ENCODE measurements around the gene NPW. TPM values are rescaled to one million over a fixed set of nuclear protein-coding genes. Genes with fewer than 3 reads are reported as not detected.

Gene NPW
- total RNA-seq (2014; rRNA removed; shearing (Covaris generic)) (not detected in 2 replicates), polyA plus RNA-seq (2016; fragmentation: Nextera tagmentation; extraction: Ambion mirVana) (2.1 and 3.0 TPM in 2 replicates)

DNA sequence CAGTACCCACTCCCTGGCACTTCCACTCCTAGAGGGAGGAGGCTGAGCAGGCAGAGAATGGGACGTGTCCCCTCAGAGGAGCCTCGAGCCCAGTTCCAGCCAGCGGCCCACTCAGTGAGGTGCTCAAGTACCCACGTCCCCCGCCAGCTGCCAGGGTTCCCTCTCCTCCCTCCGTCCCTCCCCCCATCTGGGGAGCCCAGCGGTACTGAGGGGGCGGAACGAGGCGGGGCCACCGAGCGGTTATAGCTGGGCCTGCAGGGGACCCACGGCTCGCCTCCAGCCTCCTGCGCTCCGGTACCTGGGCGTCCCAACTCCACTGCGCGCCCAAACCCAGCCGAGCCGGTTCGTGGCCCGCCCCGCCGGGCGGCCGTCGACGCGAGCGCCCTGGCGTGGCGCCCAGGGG is at the start of gene NPW:
NPW (plus strand) TSS at position 268 of the 403 bp plus-strand sequence.
- Histone ChIP-seq H3K79me2 (ENCODE audit: insufficient read depth) (no peaks in the 10 kb centered on the region), H3K36me3 (ENCODE audit: low read depth) (no peaks in the 10 kb centered on the region), H3F3A (ENCODE audit: insufficient read depth) (no peaks in the 10 kb centered on the region), H3K9ac (no peak within 1 kb of the TSS), H4K20me1 (ENCODE audit: insufficient read depth) (no peaks in the 10 kb centered on the region), H3K27ac (no peak within 1 kb of the TSS), H3K4me3 (no peak within 1 kb of the TSS), H3K9me2 (ENCODE audit: insufficient read depth) (no peaks in the 10 kb centered on the region), H3K4me2 (ENCODE audit: unreplicated experiment) (peak within 1 kb of the TSS; percentile 42), H2AFZ (no peak within 1 kb of the TSS), H3K9me3 (ENCODE audit: low read depth) (no peaks in the 10 kb centered on the region), H3K4me1 (ENCODE audit: insufficient read depth) (no peaks in the 10 kb centered on the region), H3K27me3 (replicated peaks; ENCODE audit: insufficient read depth) (no peaks in the 10 kb centered on the region; the same call in 1 of the 2 replicates)
- WGBS, 2 experiments (ENCODE audit: low coverage in 1 of 2, low lambda C conversion rate in 2 of 2, missing lambda C conversion rate in 2 of 2) = 8 to 10% methylated on average over 30 to 32 of the region's 33 CpGs
- TF ChIP-seq EZH2 (IDR thresholded peaks at IDR 0.05; ENCODE audit: insufficient read depth, poor library complexity, severe bottlenecking) (no peak), EZH2phosphoT487 (IDR thresholded peaks at IDR 0.05; ENCODE audit: insufficient read depth, low read depth) (no peak)
- in situ Hi-C loops (cut with MboI) = no loop called here
- DNase-seq = peak; percentile 23

- H3K27ac ChIP-seq = peak within 1 kb of the TSS; percentile 88
- DNase-seq = peak; percentile 97
- H3K9ac ChIP-seq = peak within 1 kb of the TSS; percentile 92
- TF ChIP-seq EZH2phosphoT487 (IDR thresholded peaks at IDR 0.05; ENCODE audit: insufficient read depth, low read depth) (no peak), EZH2 (IDR thresholded peaks at IDR 0.05; ENCODE audit: insufficient read depth, poor library complexity, severe bottlenecking) (no peak)
- no peaks in the 10 kb centered on the region for H3F3A ChIP-seq (ENCODE audit: insufficient read depth)
- H3K36me3 ChIP-seq (ENCODE audit: low read depth) = no peaks in the 10 kb centered on the region; the same call in 1 of the 2 replicates
- H3K9me3 ChIP-seq (ENCODE audit: low read depth) = no peaks in the 10 kb centered on the region
- in situ Hi-C loops (cut with MboI) = no loop called here
- peaks cover 33% of the 10 kb centered on the region for H3K79me2 ChIP-seq (ENCODE audit: insufficient read depth)
- peak within 1 kb of the TSS; percentile 81 for H2AFZ ChIP-seq
- H3K27me3 ChIP-seq (replicated peaks; ENCODE audit: insufficient read depth) = no peaks in the 10 kb centered on the region
- H4K20me1 ChIP-seq (ENCODE audit: insufficient read depth) = no peaks in the 10 kb centered on the region
- H3K4me3 ChIP-seq = peak within 1 kb of the TSS; percentile 89
- 0 out of 2 replicates have a peak, but pooled peaks cover 6% of the 10 kb centered on the region for H3K4me1 ChIP-seq (ENCODE audit: insufficient read depth)
- WGBS, 2 experiments (ENCODE audit: low coverage in 1 of 2, low lambda C conversion rate in 2 of 2, missing lambda C conversion rate in 2 of 2) = 1 to 2% methylated on average over 64 to 77 of the region's 78 CpGs
- H3K4me2 ChIP-seq (ENCODE audit: unreplicated experiment) = peak within 1 kb of the TSS; percentile 89
- no peaks in the 10 kb centered on the region for H3K9me2 ChIP-seq (ENCODE audit: insufficient read depth)
Measured at GRCh38 chr16:1971796-1972489, 47.6 kb upstream of the NPW start, which contains the start of gene TBL3. Gene TBL3 (plus strand): TSS chr16:1972053. CDS start chr16:1972165, 112 bp downstream.

- H3K27me3 ChIP-seq (replicated peaks; ENCODE audit: insufficient read depth) = no peaks in the 10 kb centered on the region
- H3F3A ChIP-seq (ENCODE audit: insufficient read depth) = no peaks in the 10 kb centered on the region
- H3K27ac ChIP-seq = peak overlapping the region; percentile 88
- no peaks in the 10 kb centered on the region; the same call in 1 of the 2 replicates for H3K36me3 ChIP-seq (ENCODE audit: low read depth)
- H3K9me2 ChIP-seq (ENCODE audit: insufficient read depth) = no peaks in the 10 kb centered on the region
- no peaks in the 10 kb centered on the region for H4K20me1 ChIP-seq (ENCODE audit: insufficient read depth)
- H3K9me3 ChIP-seq (ENCODE audit: low read depth) = no peaks in the 10 kb centered on the region
- 0 out of 2 replicates have a peak, but pooled peaks cover 6% of the 10 kb centered on the region for H3K4me1 ChIP-seq (ENCODE audit: insufficient read depth)
- H2AFZ ChIP-seq = peak overlapping the region; percentile 81
- H3K9ac ChIP-seq = peak overlapping the region; percentile 92
- peak overlapping the region; percentile 89 for H3K4me3 ChIP-seq
- in situ Hi-C loops (cut with MboI) = no loop called here
- TF ChIP-seq EZH2phosphoT487 (IDR thresholded peaks at IDR 0.05; ENCODE audit: insufficient read depth, low read depth) (no peak), EZH2 (IDR thresholded peaks at IDR 0.05; ENCODE audit: insufficient read depth, poor library complexity, severe bottlenecking) (no peak)
- peak; percentile 78 for DNase-seq
- peaks cover 30% of the 10 kb centered on the region for H3K79me2 ChIP-seq (ENCODE audit: insufficient read depth)
- 1 to 2% methylated on average over 21 to 22 of the region's 22 CpGs for WGBS, 2 experiments (ENCODE audit: low coverage in 1 of 2, low lambda C conversion rate in 2 of 2, missing lambda C conversion rate in 2 of 2)
- H3K4me2 ChIP-seq (ENCODE audit: unreplicated experiment) = peak overlapping the region; percentile 64
Measured at GRCh38 chr16:1972490-1972877, 47.1 kb upstream of the NPW start.

DNA sequence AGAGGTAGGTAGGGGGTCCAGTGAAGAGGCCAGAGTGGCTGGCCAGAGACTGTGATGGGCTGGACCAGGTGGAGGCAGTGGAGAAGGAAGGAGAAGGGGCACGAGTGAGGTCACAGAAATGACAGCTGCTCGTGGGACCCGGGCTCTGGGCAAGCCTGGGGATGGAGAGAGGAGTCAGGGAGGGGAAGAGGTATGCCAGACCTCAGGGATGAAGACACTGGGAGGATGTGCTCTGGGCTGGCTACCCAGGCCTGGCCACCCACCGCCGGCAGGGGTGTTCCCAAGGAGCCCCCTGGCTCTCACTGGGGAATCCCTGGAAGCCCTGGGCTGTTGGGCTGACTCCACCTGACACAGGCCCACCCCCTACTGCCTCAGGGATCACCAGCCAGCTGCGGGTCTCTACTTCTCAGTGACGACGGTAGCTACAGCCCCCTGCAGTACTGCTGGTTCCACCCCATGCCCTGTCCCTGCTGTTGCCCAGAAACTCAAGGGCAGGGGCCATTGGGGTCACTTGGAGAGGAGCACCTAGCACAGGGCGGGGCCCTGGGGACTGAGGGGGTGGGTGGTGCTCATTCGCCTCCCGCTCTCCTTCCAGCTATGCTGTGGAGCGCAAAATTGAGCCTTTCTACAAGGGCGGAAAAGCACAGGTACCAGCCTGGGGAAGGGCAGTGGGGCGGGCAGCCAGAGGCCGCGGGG is 46.0 kb upstream of the NPW start:
- no peak overlapping the region for H2AFZ ChIP-seq
- H3K79me2 ChIP-seq (ENCODE audit: insufficient read depth) = peaks cover 30% of the 10 kb centered on the region
- H3K9me3 ChIP-seq (ENCODE audit: low read depth) = no peaks in the 10 kb centered on the region
- 85 to 92% methylated on average over 14 to 16 of the region's 16 CpGs for WGBS, 2 experiments (ENCODE audit: low coverage in 1 of 2, low lambda C conversion rate in 2 of 2, missing lambda C conversion rate in 2 of 2)
- H3K36me3 ChIP-seq (ENCODE audit: low read depth) = no peaks in the 10 kb centered on the region; the same call in 1 of the 2 replicates
- H3K4me1 ChIP-seq (ENCODE audit: insufficient read depth) = 0 out of 2 replicates have a peak, but pooled peaks cover 6% of the 10 kb centered on the region
- no peaks in the 10 kb centered on the region for H4K20me1 ChIP-seq (ENCODE audit: insufficient read depth)
- DNase-seq = no peak
- in situ Hi-C loops (cut with MboI) = no loop called here
- no peaks in the 10 kb centered on the region for H3K9me2 ChIP-seq (ENCODE audit: insufficient read depth)
- no peak overlapping the region for H3K27ac ChIP-seq
- peak overlapping the region; percentile 92; the same call in 1 of the 2 replicates for H3K9ac ChIP-seq
- peak overlapping the region; percentile 64 for H3K4me2 ChIP-seq (ENCODE audit: unreplicated experiment)
- peak overlapping the region; percentile 89; the same call in 1 of the 2 replicates for H3K4me3 ChIP-seq
- no peaks in the 10 kb centered on the region for H3F3A ChIP-seq (ENCODE audit: insufficient read depth)
- H3K27me3 ChIP-seq (replicated peaks; ENCODE audit: insufficient read depth) = no peaks in the 10 kb centered on the region
- TF ChIP-seq EZH2 (IDR thresholded peaks at IDR 0.05; ENCODE audit: insufficient read depth, poor library complexity, severe bottlenecking) (no peak), EZH2phosphoT487 (IDR thresholded peaks at IDR 0.05; ENCODE audit: insufficient read depth, low read depth) (no peak)

All from GM23248 (cell line).